Measurements from ENCODE around the gene LCN6. TPM values are rescaled to one million over a fixed set of nuclear protein-coding genes. Genes with fewer than 3 reads are reported as not detected.
"Not testable (repeated sequence)": the region's sequence is repeated elsewhere in the genome, so short reads cannot be mapped to it uniquely, and the experiment has no call there.

Gene LCN6
- total RNA-seq, 1 donor from 2014 or later, result 17.9 TPM

DNA sequence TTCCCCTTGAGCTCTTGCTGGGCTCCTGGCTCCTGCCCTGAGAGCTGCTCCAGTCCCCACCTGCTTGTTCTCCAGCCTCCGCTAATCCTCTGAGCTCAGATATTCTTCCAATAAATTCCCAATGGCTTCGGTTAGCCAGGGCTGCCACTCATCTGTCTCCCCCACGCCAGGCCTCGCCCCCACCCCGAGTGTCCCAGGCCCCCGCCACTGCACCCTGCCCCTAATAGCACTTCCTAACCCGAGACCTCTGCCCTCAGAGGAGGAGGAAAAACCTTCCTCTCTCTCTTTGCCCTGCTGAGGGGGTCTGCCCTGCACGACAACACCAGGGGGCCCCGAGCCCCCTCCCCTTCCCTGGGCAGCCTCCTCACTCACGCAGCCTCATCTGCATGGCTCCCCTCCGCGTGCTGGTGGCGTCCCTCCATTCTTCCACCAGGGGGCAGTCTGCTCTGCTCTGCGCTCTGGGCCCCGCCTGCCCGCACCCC, 21.4 kb upstream of the LCN6 start:
- DNase-seq (ENCODE audit: extremely low spot score in 2 of 2), result no peak
- H3K27ac ChIP-seq, result no peak overlapping the region
- intact Hi-C loops (cut with DNase I), result no loop called here
- no peaks in the 10 kb centered on the region for H3K9me3 ChIP-seq
- no peaks in the 10 kb centered on the region for H3K27me3 ChIP-seq
- H3K4me3 ChIP-seq, result no peak overlapping the region
- TF ChIP-seq POLR2AphosphoS5 (IDR thresholded peaks at IDR 0.05; ENCODE audit: insufficient read depth in 1 of 2, low read depth in 1 of 2), result no peak
- TF ChIP-seq, protein P1, sequence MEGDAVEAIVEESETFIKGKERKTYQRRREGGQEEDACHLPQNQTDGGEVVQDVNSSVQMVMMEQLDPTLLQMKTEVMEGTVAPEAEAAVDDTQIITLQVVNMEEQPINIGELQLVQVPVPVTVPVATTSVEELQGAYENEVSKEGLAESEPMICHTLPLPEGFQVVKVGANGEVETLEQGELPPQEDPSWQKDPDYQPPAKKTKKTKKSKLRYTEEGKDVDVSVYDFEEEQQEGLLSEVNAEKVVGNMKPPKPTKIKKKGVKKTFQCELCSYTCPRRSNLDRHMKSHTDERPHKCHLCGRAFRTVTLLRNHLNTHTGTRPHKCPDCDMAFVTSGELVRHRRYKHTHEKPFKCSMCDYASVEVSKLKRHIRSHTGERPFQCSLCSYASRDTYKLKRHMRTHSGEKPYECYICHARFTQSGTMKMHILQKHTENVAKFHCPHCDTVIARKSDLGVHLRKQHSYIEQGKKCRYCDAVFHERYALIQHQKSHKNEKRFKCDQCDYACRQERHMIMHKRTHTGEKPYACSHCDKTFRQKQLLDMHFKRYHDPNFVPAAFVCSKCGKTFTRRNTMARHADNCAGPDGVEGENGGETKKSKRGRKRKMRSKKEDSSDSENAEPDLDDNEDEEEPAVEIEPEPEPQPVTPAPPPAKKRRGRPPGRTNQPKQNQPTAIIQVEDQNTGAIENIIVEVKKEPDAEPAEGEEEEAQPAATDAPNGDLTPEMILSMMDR (IDR thresholded peaks at IDR 0.05), result no peak
- TF ChIP-seq POLR2A (IDR thresholded peaks at IDR 0.05), result no peak
- H3K4me1 ChIP-seq, result no peaks in the 10 kb centered on the region
- no peaks in the 10 kb centered on the region for H3K36me3 ChIP-seq

DNA sequence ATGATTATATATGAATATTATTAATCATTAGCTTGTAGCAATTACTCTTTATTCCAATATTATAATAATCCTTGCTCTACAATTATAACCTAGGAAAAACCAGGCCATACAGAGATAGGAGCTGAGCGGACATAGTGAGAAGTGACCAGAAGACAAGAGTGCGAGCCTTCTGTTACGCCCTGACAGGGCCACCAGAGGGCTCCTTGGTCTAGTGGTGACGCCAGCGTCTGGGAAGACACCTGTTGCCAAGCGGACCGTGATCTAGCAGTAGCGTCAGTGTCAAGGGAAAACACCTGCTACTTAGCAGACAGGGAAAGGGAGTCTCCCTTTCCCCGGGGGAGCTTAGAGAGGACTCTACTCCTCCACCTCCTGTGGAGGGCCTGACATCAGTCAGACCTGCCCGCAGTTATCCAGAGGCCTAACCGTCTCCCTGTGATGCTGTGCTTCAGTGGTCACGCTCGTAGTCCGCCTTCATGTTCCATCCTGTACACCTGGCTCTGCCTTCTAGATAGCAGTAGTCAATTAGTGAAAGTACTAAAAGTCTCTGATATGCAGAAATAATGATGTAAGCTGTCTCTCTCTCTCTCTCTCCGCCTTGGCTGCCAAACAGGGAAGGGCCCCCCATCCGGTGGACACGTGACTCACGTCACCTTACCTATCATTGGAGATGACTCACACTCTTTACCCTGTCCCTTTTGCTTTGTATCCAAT, 18.2 kb upstream of the LCN6 start:
- not testable (repeated sequence) for H3K9me3 ChIP-seq

DNA sequence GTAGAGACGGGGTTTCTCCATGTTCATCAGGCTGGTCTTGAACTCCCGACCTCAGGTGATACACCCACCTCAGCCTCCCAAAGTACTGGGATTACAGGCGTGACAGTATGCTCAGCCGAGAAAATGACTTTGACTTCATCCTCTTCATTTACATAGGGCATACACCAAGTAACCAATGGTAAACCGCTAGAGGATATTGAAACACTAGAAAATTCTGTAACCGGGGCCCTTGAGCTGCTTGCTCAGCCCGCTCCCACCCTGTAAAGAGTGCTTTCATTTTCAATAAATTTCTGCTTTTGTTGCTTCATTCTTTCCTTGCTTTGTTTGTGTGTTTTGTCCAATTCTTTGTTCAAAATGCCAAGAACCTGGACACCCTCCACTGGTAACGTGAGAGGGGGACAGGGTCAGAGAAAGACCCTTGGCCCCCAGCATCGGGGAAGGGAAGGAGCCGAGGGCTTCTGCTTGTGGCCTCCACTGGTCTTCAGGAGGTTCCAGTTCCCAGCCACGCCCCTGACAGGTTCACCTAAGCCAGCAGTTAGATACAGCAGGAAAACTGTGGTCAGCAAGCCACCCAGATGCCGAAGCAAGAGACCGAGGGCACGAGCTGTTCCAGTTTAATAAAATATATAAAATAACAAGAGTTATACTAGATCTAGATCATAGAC, 17.6 kb upstream of the LCN6 start:
- DNase-seq (ENCODE audit: extremely low spot score in 2 of 2); intact Hi-C loops (cut with DNase I); H3K27me3 ChIP-seq; H3K4me1 ChIP-seq; H3K4me3 ChIP-seq; H3K9me3 ChIP-seq; H3K27ac ChIP-seq; H3K36me3 ChIP-seq: not testable (repeated sequence)

More for the DNA sequence above, 18.2 kb upstream of the LCN6 start:
- H3K27ac ChIP-seq; intact Hi-C loops (cut with DNase I); H3K4me1 ChIP-seq; H3K4me3 ChIP-seq; DNase-seq (ENCODE audit: extremely low spot score in 2 of 2); H3K36me3 ChIP-seq; H3K27me3 ChIP-seq: not testable (repeated sequence)

DNA sequence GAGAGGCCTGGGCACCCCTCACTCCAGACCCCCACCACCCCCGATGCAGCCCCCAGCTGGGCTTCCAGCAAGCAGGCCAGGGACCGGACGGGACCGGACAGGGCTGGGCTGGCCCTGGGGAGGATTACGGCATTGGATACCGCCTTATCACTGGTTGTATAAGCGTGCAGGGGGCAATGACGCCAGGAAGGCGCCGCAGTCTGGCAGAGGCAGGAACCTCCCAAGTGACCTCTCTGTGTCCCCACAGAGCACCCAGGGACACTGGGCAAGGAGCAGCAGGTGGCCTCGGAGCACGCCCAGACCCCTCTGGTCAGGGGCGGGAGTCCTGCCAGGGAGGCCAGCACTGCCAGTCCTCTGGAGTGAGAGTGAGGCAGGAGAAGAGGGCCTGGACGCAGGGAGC, 16.7 kb upstream of the LCN6 start:
- H3K27ac ChIP-seq, result no peak overlapping the region
- DNase-seq (ENCODE audit: extremely low spot score in 2 of 2), result no peak
- H3K27me3 ChIP-seq, result no peaks in the 10 kb centered on the region
- H3K9me3 ChIP-seq, result no peaks in the 10 kb centered on the region
- H3K36me3 ChIP-seq, result no peaks in the 10 kb centered on the region
- intact Hi-C loops (cut with DNase I), result no loop called here
- H3K4me3 ChIP-seq, result no peak overlapping the region
- no peak for TF ChIP-seq POLR2A (IDR thresholded peaks at IDR 0.05)
- TF ChIP-seq, protein P1 (IDR thresholded peaks at IDR 0.05), result no peak
- no peak for TF ChIP-seq POLR2AphosphoS5 (IDR thresholded peaks at IDR 0.05; ENCODE audit: insufficient read depth in 1 of 2, low read depth in 1 of 2)
- peaks cover 5% of the 10 kb centered on the region for H3K4me1 ChIP-seq

DNA sequence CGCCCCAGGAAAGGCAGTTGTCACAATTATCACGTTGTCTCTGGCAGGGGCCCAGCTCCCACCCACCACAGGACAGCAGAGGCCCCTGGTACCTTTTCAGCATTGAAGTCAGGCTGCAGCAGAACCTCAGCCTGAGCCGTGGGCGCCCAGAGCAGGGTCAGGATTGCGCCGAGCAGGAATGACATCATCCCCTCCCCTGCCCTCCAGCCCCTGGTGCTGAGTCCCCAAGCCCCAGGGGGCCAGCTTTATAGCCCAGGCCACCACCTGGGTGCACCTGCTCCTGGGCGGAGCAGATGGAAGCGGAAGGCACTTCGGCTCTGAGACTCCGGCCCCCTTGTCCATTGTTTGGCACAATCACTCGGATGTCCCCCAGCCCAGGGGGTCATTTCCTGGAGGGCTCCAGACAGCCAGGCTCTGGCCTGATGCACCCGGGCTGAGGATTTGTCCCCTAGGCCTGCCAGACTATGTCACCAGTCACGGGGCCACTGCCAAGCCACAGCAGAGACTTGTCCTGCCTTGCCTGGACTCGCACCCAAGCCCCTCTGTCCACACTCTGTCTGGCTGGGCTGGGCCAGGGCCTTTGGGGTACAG, 16.1 kb upstream of the LCN6 start, which contains the start of gene LCN15:
LCN15 (minus strand) TSS at position 218 of the 591 bp plus-strand sequence; CDS start at position 188, 30 bp downstream.
- H3K27me3 ChIP-seq, result no peaks in the 10 kb centered on the region
- no peak within 1 kb of the TSS for H3K27ac ChIP-seq
- H3K9me3 ChIP-seq, result no peaks in the 10 kb centered on the region
- no peak within 1 kb of the TSS for H3K4me3 ChIP-seq
- TF ChIP-seq POLR2AphosphoS5 (IDR thresholded peaks at IDR 0.05; ENCODE audit: insufficient read depth in 1 of 2, low read depth in 1 of 2) (no peak), POLR2A (IDR thresholded peaks at IDR 0.05) (no peak)
- TF ChIP-seq, protein P1 (IDR thresholded peaks at IDR 0.05), result no peak
- intact Hi-C loops (cut with DNase I), result no loop called here
- DNase-seq (ENCODE audit: extremely low spot score in 2 of 2), result no peak
- H3K36me3 ChIP-seq, result no peaks in the 10 kb centered on the region
- peaks cover 5% of the 10 kb centered on the region for H3K4me1 ChIP-seq

DNA sequence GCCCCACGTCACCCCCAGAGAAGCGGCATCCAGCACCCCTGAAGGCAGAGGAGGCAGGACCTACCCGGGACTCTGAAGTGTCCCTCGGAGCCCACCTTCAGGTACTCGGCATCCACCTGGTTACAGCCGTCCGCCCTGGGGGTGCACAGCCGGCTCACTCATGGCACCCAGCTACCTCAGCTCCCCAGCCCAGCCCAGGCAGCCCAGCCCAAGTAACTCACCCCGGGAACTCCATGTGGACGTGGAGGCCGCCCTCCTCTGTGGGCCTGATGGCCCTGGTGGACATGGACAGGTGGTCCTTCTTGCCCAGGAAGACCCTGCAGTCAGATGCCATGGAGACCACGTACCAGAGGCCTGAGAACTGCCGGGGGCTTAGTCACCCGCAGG, 15.3 kb upstream of the LCN6 start:
- H3K4me3 ChIP-seq, result no peak overlapping the region
- no peaks in the 10 kb centered on the region for H3K9me3 ChIP-seq
- intact Hi-C loops (cut with DNase I), result no loop called here
- H3K27me3 ChIP-seq, result no peaks in the 10 kb centered on the region
- no peak for DNase-seq (ENCODE audit: extremely low spot score in 2 of 2)
- peaks cover 5% of the 10 kb centered on the region for H3K4me1 ChIP-seq
- TF ChIP-seq POLR2A (IDR thresholded peaks at IDR 0.05) (no peak), POLR2AphosphoS5 (IDR thresholded peaks at IDR 0.05; ENCODE audit: insufficient read depth in 1 of 2, low read depth in 1 of 2) (no peak)
- TF ChIP-seq, protein P1 (IDR thresholded peaks at IDR 0.05), result no peak
- no peaks in the 10 kb centered on the region for H3K36me3 ChIP-seq
- H3K27ac ChIP-seq, result no peak overlapping the region
